CD4-positive, alpha-beta T cell treated with Interleukin-15 for 4 hours (primary cell): Measurements from ENCODE around the gene RPL19.
"Not testable (repeated sequence)": the region's sequence is repeated elsewhere in the genome, so short reads cannot be mapped to it uniquely, and the experiment has no call there.

Source experiments
- DNase-seq: peaks from one replicate; pipeline ENCODE4 v3.0.0-alpha.2; 2020; ENCODE audit warnings: low spot score

Gene RPL19

DNA sequence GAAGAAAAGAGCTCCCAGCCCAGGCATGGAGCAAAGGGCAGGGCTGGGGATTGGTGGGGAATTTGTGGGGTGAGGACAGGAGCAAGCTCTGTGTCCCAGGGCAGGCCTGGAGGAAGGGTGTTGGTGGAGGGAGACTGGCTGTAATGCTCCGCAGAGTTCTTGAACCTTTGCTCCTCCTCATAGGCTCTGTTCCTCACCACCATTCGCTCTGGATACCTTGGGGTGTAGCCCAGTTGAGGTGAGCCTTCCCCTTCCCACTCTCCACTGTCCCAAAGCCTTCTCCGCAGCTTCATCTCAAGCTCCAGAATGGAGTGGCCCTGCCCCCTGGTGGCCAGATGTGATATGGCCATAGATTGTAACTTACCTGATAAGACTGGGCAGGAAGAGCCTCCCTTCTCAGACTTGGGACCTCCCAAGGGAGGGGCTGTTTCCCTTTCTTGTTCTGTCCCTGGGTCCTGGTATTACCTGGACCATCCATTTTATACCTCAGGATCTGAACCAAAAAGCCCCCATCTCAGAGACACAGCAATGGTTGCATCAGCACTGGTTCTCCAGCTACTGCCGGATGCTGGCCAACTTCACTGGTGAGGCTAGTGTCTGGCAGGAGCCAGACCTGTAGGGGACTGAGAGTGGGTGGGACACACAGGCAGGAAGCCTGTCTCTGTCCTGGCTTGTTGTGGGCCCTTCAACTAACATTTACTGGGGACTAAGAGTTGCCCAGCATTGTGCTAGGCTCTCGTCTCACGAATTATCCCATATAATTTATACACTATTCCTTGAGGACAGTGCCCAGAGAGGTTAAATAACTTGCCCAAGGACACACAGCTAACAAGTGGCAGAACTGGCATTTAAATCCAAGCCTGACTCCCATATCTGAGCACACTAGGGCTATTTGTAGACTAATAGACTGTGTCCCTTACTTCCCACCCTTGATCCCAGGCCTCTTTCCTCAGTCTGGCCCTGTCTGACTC is 44.8 kb downstream of the RPL19 start:
- peak; percentile 85 for DNase-seq

DNA sequence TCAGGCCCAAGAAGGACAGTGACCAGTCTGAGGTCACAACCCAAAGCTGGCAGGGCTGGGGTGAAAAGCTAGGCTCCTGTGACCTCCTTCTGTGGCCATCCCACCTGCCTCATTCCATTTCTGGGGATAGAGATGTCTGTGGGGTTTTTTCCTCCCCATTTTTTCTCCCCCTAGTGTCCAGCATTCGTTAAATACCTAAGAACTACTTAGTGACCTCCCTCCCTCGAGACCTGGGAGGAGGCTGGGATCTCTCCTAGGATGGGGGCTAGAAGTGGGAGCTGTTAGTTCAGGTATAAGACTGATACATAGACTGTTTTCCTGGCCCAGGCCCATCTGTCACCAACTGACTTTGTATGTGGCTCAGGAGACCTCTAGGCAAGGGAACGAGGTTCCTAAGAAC is 46.2 kb downstream of the RPL19 start:
- DNase-seq, result no peak

DNA sequence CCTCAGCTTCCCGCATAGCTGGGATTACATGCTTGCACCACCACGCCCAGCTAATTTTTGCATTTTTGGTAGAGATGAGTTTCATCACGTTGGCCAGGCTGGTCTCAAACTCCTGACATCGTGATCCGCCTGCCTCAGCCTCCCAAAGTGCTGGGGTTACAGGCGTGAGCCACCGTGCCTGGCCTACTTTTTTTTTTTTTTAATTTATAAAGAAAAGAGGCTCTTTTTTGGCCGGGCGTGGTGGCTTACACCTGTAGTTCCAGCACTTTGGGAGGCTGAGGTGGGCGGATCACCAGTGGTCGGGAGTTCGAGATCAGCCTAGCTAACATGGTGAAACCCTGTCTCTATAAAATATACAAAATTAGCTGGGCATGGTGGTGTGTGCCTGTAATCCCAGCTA is 50.0 kb downstream of the RPL19 start:
- not testable (repeated sequence) for DNase-seq

DNA sequence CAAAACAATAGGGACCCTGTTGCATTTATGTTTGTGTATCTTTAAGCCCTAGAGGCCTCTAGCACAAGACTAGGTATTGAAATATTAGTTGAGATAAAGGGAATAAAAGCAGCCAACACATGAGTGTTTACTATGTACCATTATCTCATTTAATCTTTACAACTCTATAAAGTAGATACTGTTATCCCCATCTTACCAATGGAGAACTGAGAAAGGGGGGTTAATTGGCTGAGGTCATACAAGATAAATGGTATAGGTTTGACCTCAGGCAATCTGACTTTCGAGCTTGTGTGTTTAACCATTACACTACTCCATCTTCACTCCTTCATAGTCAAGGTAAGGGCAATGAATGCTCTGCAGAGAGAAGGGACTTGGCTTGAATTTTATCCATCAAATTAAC is 51.9 kb downstream of the RPL19 start:
- DNase-seq, result no peak

DNA sequence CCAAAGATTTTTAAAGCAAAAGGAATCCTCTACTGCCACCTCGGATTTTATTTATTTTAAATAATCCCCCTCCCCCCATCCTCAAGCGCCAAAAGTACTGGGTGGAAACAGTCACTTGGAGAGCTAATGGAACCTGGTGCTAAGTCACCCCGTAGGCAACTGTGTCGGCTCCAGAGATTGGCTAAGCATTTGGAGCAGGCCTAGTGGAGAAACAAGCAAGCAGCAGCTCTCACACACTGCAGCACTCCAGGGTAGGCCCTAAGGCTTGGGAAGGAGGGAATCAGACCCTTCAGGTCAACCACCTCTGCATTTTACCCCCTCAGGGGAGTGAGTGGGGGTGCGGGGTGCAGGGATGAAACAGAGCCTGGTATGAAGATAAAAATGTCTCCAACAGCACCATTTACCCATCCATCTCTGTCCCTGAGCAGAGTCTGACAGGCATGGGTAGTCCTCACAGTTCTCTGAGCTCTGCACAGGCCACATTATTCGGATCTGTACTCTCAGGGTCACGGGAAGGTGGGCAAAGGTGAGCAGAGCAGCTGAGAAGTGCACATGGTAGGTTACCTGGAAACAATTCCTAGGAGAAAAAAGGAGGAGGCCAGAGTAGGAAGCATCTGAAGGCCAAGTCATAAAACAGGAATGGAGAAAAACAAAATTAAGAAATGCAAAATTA is 52.8 kb downstream of the RPL19 start:
- no peak for DNase-seq
